Peyer's patch (tissue), 4 donors: Measurements from ENCODE around the gene APBA1.

ENCODE experiments used
- CTCF ChIP-seq, 6 experiments: fragments of 450-650 bp in 4 of 6; fragments of 200-600 bp in 2 of 6; sonication (generic) in 1 of 6; IDR thresholded peaks; one replicate each; pipeline ENCODE4 v1.5.1; 2017 to 2019; ENCODE audit warnings: antibody characterized with exemption in 6 of 6, mild to moderate bottlenecking in 3 of 6, moderate library complexity in 1 of 6
- POLR2A ChIP-seq, 2 donors: fragments of 450-650 bp; IDR thresholded peaks; one replicate each; pipeline ENCODE4 v1.5.1; 2017; ENCODE audit warnings: antibody characterized with exemption in 2 of 2, mild to moderate bottlenecking in 2 of 2, moderate library complexity in 2 of 2

GRCh38 chr9:69655065-69655464 lies 17.1 kb downstream of the APBA1 start:
- no peak for TF ChIP-seq CTCF (IDR thresholded peaks at IDR 0.05)
- no peak for TF ChIP-seq POLR2A (IDR thresholded peaks at IDR 0.05)
